HL-60 (cell line): ENCODE results near the gene SOSTDC1.
"Not testable (repeated sequence)": the region's sequence is repeated elsewhere in the genome, so short reads cannot be mapped to it uniquely, and the experiment has no call there.

Source experiments
- DNase-seq, 2 experiments: peaks; one replicate each; pipeline ENCODE4 v3.0.0-alpha.2; 2010 to 2020; ENCODE audit warnings: low read depth in 1 of 2, low spot score in 1 of 2
- H3K27ac ChIP-seq: fragments of 250-450 bp; sonication (Bioruptor Pico); replicated peaks from 2 replicates; pipeline ENCODE4 v1.5.1; 2020; ENCODE audit warnings: mild to moderate bottlenecking, moderate library complexity
- H3K27me3 ChIP-seq: fragments of 250-450 bp; sonication (Bioruptor Pico); 2 replicates; pipeline ENCODE4 v1.5.1; 2021; ENCODE audit warnings: mild to moderate bottlenecking, moderate library complexity; ENCODE audit not compliant: insufficient read depth, poor library complexity, severe bottlenecking
- H3K4me3 ChIP-seq: replicated peaks from 2 replicates; pipeline ENCODE4 v1.5.1; 2011; ENCODE audit warnings: mild to moderate bottlenecking, control low read depth, low read length; ENCODE audit not compliant: insufficient read depth
- GABPA ChIP-seq: IDR thresholded peaks from 2 replicates; pipeline ENCODE4 v1.6.1; 2012; ENCODE audit warnings: low read depth
- POLR2AphosphoS5 ChIP-seq: IDR thresholded peaks from 2 replicates; pipeline ENCODE4 v1.6.1; 2012; ENCODE audit warnings: low read depth
- SPI1 ChIP-seq: IDR thresholded peaks from 2 replicates; pipeline ENCODE4 v1.6.1; 2012; ENCODE audit warnings: low read depth, mild to moderate bottlenecking, borderline replicate concordance
- TF ChIP-seq, protein P1 (sequence below): IDR thresholded peaks from 2 replicates; pipeline ENCODE4 v1.6.1; 2012; ENCODE audit warnings: low read depth; ENCODE audit not compliant: insufficient replicate concordance
- TF ChIP-seq, protein P2 (sequence below): IDR thresholded peaks from one replicate; pipeline ENCODE4 v1.5.1; 2011; ENCODE audit warnings: low read length, control low read depth, inconsistent platforms; ENCODE audit not compliant: insufficient read depth

The SOSTDC1 gene

DNA sequence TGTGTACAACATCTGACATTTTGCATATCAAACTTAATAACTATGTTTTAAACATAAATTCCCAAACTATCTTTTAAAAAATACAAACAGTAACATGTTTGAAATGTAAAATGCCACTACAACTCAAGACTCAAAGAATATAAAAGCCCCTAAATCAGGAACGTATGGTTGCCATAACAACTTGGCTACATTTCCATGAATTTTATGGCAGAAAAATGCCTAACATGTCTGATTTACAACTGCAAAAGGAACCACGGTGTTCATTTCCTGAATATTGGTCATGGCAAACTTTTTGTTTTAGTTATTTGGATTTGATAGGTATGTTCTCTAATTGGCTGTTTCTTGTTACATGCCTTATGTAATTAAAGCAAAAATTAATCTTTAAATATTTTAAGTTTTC is 2.0 kb downstream of the SOSTDC1 start:
- H3K27ac ChIP-seq, result no peak overlapping the region
- no peaks in the 10 kb centered on the region for H3K27me3 ChIP-seq
- H3K4me3 ChIP-seq, result no peak overlapping the region
- no peak for TF ChIP-seq GABPA
- no peak for TF ChIP-seq POLR2AphosphoS5
- TF ChIP-seq, protein P1, sequence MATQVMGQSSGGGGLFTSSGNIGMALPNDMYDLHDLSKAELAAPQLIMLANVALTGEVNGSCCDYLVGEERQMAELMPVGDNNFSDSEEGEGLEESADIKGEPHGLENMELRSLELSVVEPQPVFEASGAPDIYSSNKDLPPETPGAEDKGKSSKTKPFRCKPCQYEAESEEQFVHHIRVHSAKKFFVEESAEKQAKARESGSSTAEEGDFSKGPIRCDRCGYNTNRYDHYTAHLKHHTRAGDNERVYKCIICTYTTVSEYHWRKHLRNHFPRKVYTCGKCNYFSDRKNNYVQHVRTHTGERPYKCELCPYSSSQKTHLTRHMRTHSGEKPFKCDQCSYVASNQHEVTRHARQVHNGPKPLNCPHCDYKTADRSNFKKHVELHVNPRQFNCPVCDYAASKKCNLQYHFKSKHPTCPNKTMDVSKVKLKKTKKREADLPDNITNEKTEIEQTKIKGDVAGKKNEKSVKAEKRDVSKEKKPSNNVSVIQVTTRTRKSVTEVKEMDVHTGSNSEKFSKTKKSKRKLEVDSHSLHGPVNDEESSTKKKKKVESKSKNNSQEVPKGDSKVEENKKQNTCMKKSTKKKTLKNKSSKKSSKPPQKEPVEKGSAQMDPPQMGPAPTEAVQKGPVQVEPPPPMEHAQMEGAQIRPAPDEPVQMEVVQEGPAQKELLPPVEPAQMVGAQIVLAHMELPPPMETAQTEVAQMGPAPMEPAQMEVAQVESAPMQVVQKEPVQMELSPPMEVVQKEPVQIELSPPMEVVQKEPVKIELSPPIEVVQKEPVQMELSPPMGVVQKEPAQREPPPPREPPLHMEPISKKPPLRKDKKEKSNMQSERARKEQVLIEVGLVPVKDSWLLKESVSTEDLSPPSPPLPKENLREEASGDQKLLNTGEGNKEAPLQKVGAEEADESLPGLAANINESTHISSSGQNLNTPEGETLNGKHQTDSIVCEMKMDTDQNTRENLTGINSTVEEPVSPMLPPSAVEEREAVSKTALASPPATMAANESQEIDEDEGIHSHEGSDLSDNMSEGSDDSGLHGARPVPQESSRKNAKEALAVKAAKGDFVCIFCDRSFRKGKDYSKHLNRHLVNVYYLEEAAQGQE, result no peak
- no peak for TF ChIP-seq SPI1
- TF ChIP-seq, protein P2, sequence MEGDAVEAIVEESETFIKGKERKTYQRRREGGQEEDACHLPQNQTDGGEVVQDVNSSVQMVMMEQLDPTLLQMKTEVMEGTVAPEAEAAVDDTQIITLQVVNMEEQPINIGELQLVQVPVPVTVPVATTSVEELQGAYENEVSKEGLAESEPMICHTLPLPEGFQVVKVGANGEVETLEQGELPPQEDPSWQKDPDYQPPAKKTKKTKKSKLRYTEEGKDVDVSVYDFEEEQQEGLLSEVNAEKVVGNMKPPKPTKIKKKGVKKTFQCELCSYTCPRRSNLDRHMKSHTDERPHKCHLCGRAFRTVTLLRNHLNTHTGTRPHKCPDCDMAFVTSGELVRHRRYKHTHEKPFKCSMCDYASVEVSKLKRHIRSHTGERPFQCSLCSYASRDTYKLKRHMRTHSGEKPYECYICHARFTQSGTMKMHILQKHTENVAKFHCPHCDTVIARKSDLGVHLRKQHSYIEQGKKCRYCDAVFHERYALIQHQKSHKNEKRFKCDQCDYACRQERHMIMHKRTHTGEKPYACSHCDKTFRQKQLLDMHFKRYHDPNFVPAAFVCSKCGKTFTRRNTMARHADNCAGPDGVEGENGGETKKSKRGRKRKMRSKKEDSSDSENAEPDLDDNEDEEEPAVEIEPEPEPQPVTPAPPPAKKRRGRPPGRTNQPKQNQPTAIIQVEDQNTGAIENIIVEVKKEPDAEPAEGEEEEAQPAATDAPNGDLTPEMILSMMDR, result no peak
- DNase-seq, result no peak

DNA sequence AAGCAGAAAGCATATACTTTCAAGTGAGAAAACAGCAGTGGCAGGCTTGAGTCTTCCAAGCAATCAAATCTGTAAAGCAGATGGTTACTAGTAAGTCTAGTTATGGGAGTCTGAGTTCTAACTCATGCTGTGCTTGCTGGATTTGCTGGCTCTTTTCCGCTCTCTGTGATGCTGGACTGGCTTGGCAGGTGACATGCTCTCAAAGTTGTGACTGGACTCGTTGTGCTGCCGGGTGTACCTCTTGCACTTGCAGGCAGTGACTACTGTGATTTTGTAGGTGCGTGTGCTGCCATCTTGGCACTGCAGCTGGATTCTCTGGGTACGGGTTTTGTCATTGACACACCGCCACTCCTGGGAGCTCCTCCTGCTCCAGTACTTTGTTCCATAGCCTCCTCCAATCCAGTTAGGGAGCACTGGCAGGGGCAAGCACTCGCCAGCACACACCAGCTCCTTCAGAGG is 3.1 kb downstream of the SOSTDC1 start:
- no peak overlapping the region for H3K4me3 ChIP-seq
- no peaks in the 10 kb centered on the region for H3K27me3 ChIP-seq
- no peak for DNase-seq
- H3K27ac ChIP-seq, result no peak overlapping the region
- TF ChIP-seq SPI1 (no peak), GABPA (no peak), POLR2AphosphoS5 (no peak)
- TF ChIP-seq, protein P1, result no peak
- TF ChIP-seq, protein P2, result no peak

DNA sequence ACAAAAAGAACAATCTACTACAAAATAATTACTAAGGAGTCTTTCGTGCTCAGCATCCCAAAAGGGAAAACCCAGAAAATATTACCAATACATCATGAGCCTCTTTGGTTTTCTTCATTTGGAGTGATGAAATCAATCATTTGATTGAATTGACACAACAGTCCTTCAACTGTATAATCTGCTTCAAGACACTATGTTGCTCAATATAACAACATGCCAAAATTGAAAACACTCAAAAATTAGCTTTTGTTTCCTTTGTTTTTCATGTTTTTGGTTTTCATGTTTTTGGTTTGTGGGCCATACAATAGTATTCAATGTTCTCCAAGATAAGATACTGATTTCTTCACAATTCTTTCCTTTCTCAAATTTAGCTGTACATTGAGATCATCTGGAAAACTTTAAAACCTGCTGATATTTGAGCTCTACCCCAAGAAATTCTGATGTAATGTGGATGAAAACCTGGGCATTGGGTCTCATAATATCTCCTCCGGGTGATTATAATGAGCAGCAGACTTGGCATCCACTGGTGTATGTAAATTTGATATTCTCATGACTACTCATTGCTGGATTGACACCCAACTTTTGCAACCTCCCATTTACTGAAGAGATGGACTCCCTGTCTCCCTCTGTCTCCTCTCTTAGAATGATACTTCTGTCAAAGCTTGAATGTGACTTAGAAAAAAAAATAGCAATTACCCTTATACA is 4.6 kb downstream of the SOSTDC1 start:
- no peak overlapping the region for H3K4me3 ChIP-seq
- no peak overlapping the region for H3K27ac ChIP-seq
- DNase-seq, result no peak
- TF ChIP-seq, protein P2, result no peak
- TF ChIP-seq GABPA (no peak), POLR2AphosphoS5 (no peak), SPI1 (no peak)
- TF ChIP-seq, protein P1, result no peak
- H3K27me3 ChIP-seq, result no peaks in the 10 kb centered on the region

DNA sequence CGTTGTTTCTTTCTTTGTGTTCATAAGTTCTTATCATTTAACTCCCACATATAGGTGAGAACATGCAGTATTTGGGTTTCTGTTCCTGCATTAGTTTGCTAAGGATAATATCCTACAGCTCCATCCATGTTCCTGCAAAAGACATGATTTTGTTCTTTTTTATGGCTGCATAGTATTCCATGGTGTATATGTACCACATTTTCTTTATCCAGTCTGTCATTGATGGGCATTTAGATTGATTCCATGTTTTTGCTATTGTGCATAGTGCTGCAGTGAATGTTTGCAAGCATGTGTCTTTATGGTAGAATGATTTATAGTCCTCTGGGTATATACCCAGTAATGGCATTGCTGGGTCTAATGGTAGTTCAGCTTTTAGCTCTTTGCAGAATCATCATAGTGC is 9.2 kb downstream of the SOSTDC1 start:
- H3K27ac ChIP-seq, H3K4me3 ChIP-seq, DNase-seq, H3K27me3 ChIP-seq: not testable (repeated sequence)
